ENCODE results near the gene OGFOD1.
"Not testable (repeated sequence)": the region's sequence is repeated elsewhere in the genome, so short reads cannot be mapped to it uniquely, and the experiment has no call there.

- TF ChIP-seq RAD21 (CRISPR knock-in tag; conservative IDR thresholded peaks at IDR 0.05 in 1 of 2, IDR thresholded peaks at IDR 0.05 in 1 of 2); HNRNPLL (IDR thresholded peaks at IDR 0.05; ENCODE audit: low read depth, low read length, poor library complexity, severe bottlenecking); NRF1 (conservative IDR thresholded peaks at IDR 0.05 in 1 of 2, IDR thresholded peaks at IDR 0.05 in 1 of 2); SIN3A (IDR thresholded peaks at IDR 0.05; ENCODE audit: borderline replicate concordance in 2 of 2, control insufficient read depth in 1 of 2, low read depth in 2 of 2, low read length in 2 of 2); CBFA2T2 (conservative IDR thresholded peaks at IDR 0.05); RFX5 (IDR thresholded peaks at IDR 0.05; ENCODE audit: low read depth, low read length); PHF21A (IDR thresholded peaks at IDR 0.05; ENCODE audit: borderline replicate concordance, low read depth); GABPA (tag; conservative IDR thresholded peaks at IDR 0.05; ENCODE audit: low read depth); SAFB2 (IDR thresholded peaks at IDR 0.05; ENCODE audit: borderline replicate concordance, low read depth, low read length, severe bottlenecking): not testable (repeated sequence)
Observed at GRCh38 chr16:56488868-56489267, 37.5 kb downstream of the OGFOD1 start.
